Measurements from ENCODE around the gene CNIH3. TPM values are rescaled to one million over a fixed set of nuclear protein-coding genes. Genes with fewer than 3 reads are reported as not detected.

The CNIH3 gene
- total RNA-seq, 1 experiment from 2014 or later, result 3.7 TPM

- Histone ChIP-seq H3K4me1 (ENCODE audit: control insufficient read depth, insufficient read depth, low read length) (no peaks in the 10 kb centered on the region), H3K27me3 (ENCODE audit: control insufficient read depth, insufficient read depth, low read length) (0 out of 2 replicates have a peak, but pooled peaks cover 4% of the 10 kb centered on the region), H3K27ac (ENCODE audit: low read length) (no peak overlapping the region), H3K9me3 (ENCODE audit: control insufficient read depth, insufficient read depth, low read depth, low read length) (no peaks in the 10 kb centered on the region), H3K36me3 (ENCODE audit: control insufficient read depth, insufficient read depth, low read length) (no peaks in the 10 kb centered on the region), H3K4me3 (ENCODE audit: low read depth in 2 of 2, low read length in 2 of 2) (no peak overlapping the region)
- in situ Hi-C loops (cut with HindIII; ENCODE audit: low pct_unique_long_range_greater_than_20kb, low sequenced_read_pairs) (no loop called here), intact Hi-C loops (cut with micrococcal nuclease; ENCODE audit: unreplicated experiment) (no loop called here)
- no peak for TF ChIP-seq CTCF (IDR thresholded peaks at IDR 0.05)
- BruUV-seq (replicated peaks), result no TSS peak
- DNase-seq (ENCODE audit: low read depth, low spot score) (no peak), ATAC-seq (no peak)
- CTCF ChIA-PET, result no interaction called here
- POLR2A ChIA-PET, result no interaction called here
Observed at GRCh38 chr1:224781800-224782199, 165.7 kb downstream of the CNIH3 start.

- Histone ChIP-seq H3K9me3 (ENCODE audit: control insufficient read depth, insufficient read depth, low read depth, low read length) (no peaks in the 10 kb centered on the region), H3K4me1 (ENCODE audit: control insufficient read depth, insufficient read depth, low read length) (no peaks in the 10 kb centered on the region), H3K36me3 (ENCODE audit: control insufficient read depth, insufficient read depth, low read length) (no peaks in the 10 kb centered on the region), H3K27me3 (ENCODE audit: control insufficient read depth, insufficient read depth, low read length) (0 out of 2 replicates have a peak, but pooled peaks cover 2% of the 10 kb centered on the region), H3K27ac (ENCODE audit: low read length) (no peak overlapping the region), H3K4me3 (ENCODE audit: low read depth in 2 of 2, low read length in 2 of 2) (no peak overlapping the region)
- no peak for DNase-seq (ENCODE audit: low read depth, low spot score)
- TF ChIP-seq SIN3A (IDR thresholded peaks at IDR 0.05; ENCODE audit: borderline replicate concordance, insufficient read depth, low read depth, low read length) (no peak), TCF7L2 (IDR thresholded peaks at IDR 0.05; ENCODE audit: low read depth, low read length) (no peak), REST (IDR thresholded peaks at IDR 0.05; ENCODE audit: insufficient read depth in 1 of 2, low read depth in 2 of 2, low read length in 1 of 2) (no peak), CTCF (IDR thresholded peaks at IDR 0.05) (no peak), POLR2AphosphoS5 (IDR thresholded peaks at IDR 0.05; ENCODE audit: low read depth, low read length) (no peak)
- intact Hi-C loops (cut with micrococcal nuclease; ENCODE audit: unreplicated experiment) (no loop called here), in situ Hi-C loops (cut with HindIII; ENCODE audit: low pct_unique_long_range_greater_than_20kb, low sequenced_read_pairs) (no loop called here)
- ChIA-PET POLR2A (no interaction called here), CTCF (no interaction called here)
- BruUV-seq (replicated peaks), result no TSS peak
- ATAC-seq, result no peak
Observed at GRCh38 chr1:224782281-224783000, 166.3 kb downstream of the CNIH3 start.
